GM23338 (cell line): ENCODE measurements around the gene OR4E1. TPM values are rescaled to one million over a fixed set of nuclear protein-coding genes. Genes with fewer than 3 reads are reported as not detected.

Source experiments
- ATAC-seq: fragments of 200-7000 bp; cut with Tn5 transposase; 3 replicates; pipeline ENCODE4 v1.9.1; 2020
- DNase-seq: peaks from one replicate; pipeline ENCODE4 v3.0.0-alpha.2; 2015; ENCODE audit warnings: low spot score
- H2AFZ ChIP-seq: fragments of 200-600 bp; sonication (generic); 2 replicates; pipeline ENCODE4 v1.8.0; 2016; ENCODE audit warnings: antibody characterized with exemption, mild to moderate bottlenecking, moderate library complexity
- H3F3A ChIP-seq: fragments of 200-600 bp; sonication (generic); replicated peaks from 2 replicates; pipeline ENCODE4 v1.8.0; 2017; ENCODE audit warnings: antibody characterized with exemption, mixed run types, low read depth
- H3K27ac ChIP-seq: fragments of 200-600 bp; sonication (generic); 2 replicates; pipeline ENCODE4 v1.6.1; 2016; ENCODE audit warnings: low read depth
- H3K27me3 ChIP-seq: fragments of 200-600 bp; sonication (generic); 2 replicates; pipeline ENCODE4 v1.8.0; 2016; ENCODE audit warnings: mild to moderate bottlenecking, mixed run types, moderate library complexity; ENCODE audit not compliant: insufficient read depth
- H3K36me3 ChIP-seq: fragments of 200-600 bp; sonication (generic); 2 replicates; pipeline ENCODE4 v1.8.0; 2016; ENCODE audit warnings: mild to moderate bottlenecking; ENCODE audit not compliant: insufficient read depth
- H3K4me1 ChIP-seq: fragments of 200-600 bp; sonication (generic); 2 replicates; pipeline ENCODE4 v1.8.0; 2016; ENCODE audit warnings: mild to moderate bottlenecking, moderate library complexity; ENCODE audit not compliant: insufficient read depth
- H3K4me2 ChIP-seq: fragments of 200-600 bp; sonication (generic); 2 replicates; pipeline ENCODE4 v1.7.1; 2017; ENCODE audit warnings: mixed run types
- H3K4me3 ChIP-seq: fragments of 200-600 bp; sonication (generic); 2 replicates; pipeline ENCODE4 v1.6.1; 2016; ENCODE audit warnings: mixed run types
- H3K79me2 ChIP-seq: fragments of 200-600 bp; sonication (generic); replicated peaks from 2 replicates; pipeline ENCODE4 v1.8.0; 2017; ENCODE audit warnings: mild to moderate bottlenecking; ENCODE audit not compliant: insufficient read depth
- H3K9me2 ChIP-seq: fragments of 200-600 bp; sonication (generic); 2 replicates; pipeline ENCODE4 v1.8.0; 2017; ENCODE audit not compliant: insufficient read depth
- H4K20me1 ChIP-seq: fragments of 200-600 bp; sonication (generic); replicated peaks from 2 replicates; pipeline ENCODE4 v1.8.0; 2017; ENCODE audit warnings: mild to moderate bottlenecking; ENCODE audit not compliant: insufficient read depth
- H3K27ac Mint-ChIP-seq: 2 replicates; pipeline ENCODE4 v1.8.0; 2020; ENCODE audit warnings: inconsistent platforms, mild to moderate bottlenecking, moderate library complexity, mixed read lengths
- H3K27me3 Mint-ChIP-seq: 3 replicates; pipeline ENCODE4 v1.8.0; 2022; ENCODE audit warnings: low read depth, mild to moderate bottlenecking, moderate library complexity, mixed read lengths, inconsistent platforms; ENCODE audit not compliant: insufficient read depth, poor library complexity
- H3K36me3 Mint-ChIP-seq: 3 replicates; pipeline ENCODE4 v1.8.0; 2021; ENCODE audit warnings: low read depth, mild to moderate bottlenecking, inconsistent platforms, moderate library complexity, mixed read lengths
- H3K4me1 Mint-ChIP-seq: 3 replicates; pipeline ENCODE4 v1.8.0; 2020; ENCODE audit warnings: mild to moderate bottlenecking, inconsistent platforms, mixed read lengths
- H3K4me3 Mint-ChIP-seq: 3 replicates; pipeline ENCODE4 v1.8.0; 2021; ENCODE audit warnings: moderate library complexity, mild to moderate bottlenecking, inconsistent platforms, mixed read lengths
- H3K9me3 Mint-ChIP-seq: 3 replicates; pipeline ENCODE4 v1.8.0; 2020; ENCODE audit warnings: moderate library complexity, mild to moderate bottlenecking, inconsistent platforms, mixed read lengths
- CREB1 ChIP-seq: fragments of 250-450 bp; sonication (Bioruptor Pico); IDR thresholded peaks from 2 replicates; pipeline ENCODE4 v1.5.0; 2020; ENCODE audit warnings: low read depth, mild to moderate bottlenecking, moderate library complexity
- CTCF ChIP-seq, 2 experiments: fragments of 200-600 bp in 1 of 2; sonication (generic) in 1 of 2; conservative IDR thresholded peaks; 2 replicates each; pipeline versions ENCODE4 v1.5.1 to v1.6.1; 2016 to 2017; ENCODE audit warnings: antibody characterized with exemption in 2 of 2, low read depth in 2 of 2, mild to moderate bottlenecking in 2 of 2, moderate library complexity in 1 of 2
- ETS1 ChIP-seq: IDR thresholded peaks from 2 replicates; pipeline ENCODE4 v1.6.1; 2016; ENCODE audit warnings: antibody characterized with exemption
- EZH2 ChIP-seq: fragments of 200-600 bp; sonication (generic); IDR thresholded peaks from one replicate; pipeline ENCODE4 v1.8.0; 2017; ENCODE audit warnings: antibody characterized with exemption, mild to moderate bottlenecking, low read depth; ENCODE audit not compliant: unreplicated experiment
- EZH2phosphoT487 ChIP-seq: fragments of 200-600 bp; sonication (generic); IDR thresholded peaks from one replicate; pipeline ENCODE4 v1.8.1; 2018; ENCODE audit warnings: antibody characterized with exemption; ENCODE audit not compliant: unreplicated experiment
- JUNB ChIP-seq: IDR thresholded peaks from one replicate; pipeline ENCODE4 v1.6.1; 2016; ENCODE audit warnings: antibody characterized with exemption; ENCODE audit not compliant: unreplicated experiment
- NANOG ChIP-seq: IDR thresholded peaks from 2 replicates; pipeline ENCODE4 v1.6.1; 2016; ENCODE audit warnings: antibody characterized with exemption, borderline replicate concordance
- POLR2AphosphoS5 ChIP-seq: IDR thresholded peaks from 2 replicates; pipeline ENCODE4 v1.6.1; 2016; ENCODE audit warnings: antibody characterized with exemption, low read depth
- REST ChIP-seq: IDR thresholded peaks from one replicate; pipeline ENCODE4 v1.6.1; 2018; ENCODE audit warnings: antibody characterized with exemption; ENCODE audit not compliant: unreplicated experiment
- STAT1 ChIP-seq: IDR thresholded peaks from one replicate; pipeline ENCODE4 v1.6.1; 2016; ENCODE audit warnings: antibody characterized with exemption; ENCODE audit not compliant: unreplicated experiment
- ZNF114 ChIP-seq: fragments of 250-450 bp; sonication (Bioruptor Pico); IDR thresholded peaks from 2 replicates; pipeline ENCODE4 v1.5.0; 2020; ENCODE audit warnings: mild to moderate bottlenecking, moderate library complexity
- ZNF331 ChIP-seq: fragments of 250-450 bp; sonication (Bioruptor Pico); IDR thresholded peaks from 2 replicates; pipeline ENCODE4 v1.5.0; 2020; ENCODE audit warnings: low read depth, mild to moderate bottlenecking, moderate library complexity
- ZNF462 ChIP-seq: fragments of 250-450 bp; sonication (Bioruptor Pico); IDR thresholded peaks from 2 replicates; pipeline ENCODE4 v1.5.0; 2020; ENCODE audit warnings: mild to moderate bottlenecking, moderate library complexity
- polyA plus RNA-seq: library from polyadenylated mRNA; unstranded; fragments of >200 nt; fragmentation: Nextera tagmentation; extraction: Ambion mirVana; gene quantifications from 2 replicates; pipeline ENCODE4 v1.2.1, GENCODE V29; 2016
- total RNA-seq: library from RNA; depleted of rRNA; stranded (reverse); fragments of >200 nt; shearing (Covaris generic); gene quantifications from 2 replicates; pipeline ENCODE4 v1.2.3, GENCODE V29; 2014

Gene OR4E1
- total and polyA plus RNA-seq, 2 experiments from 2014 or later, result not detected

GRCh38 chr14:21668377-21668776, 5.2 kb downstream of the OR4E1 start:
- no peak overlapping the region for H3K4me3 ChIP-seq
- H3K4me2 ChIP-seq, result no peak overlapping the region
- ATAC-seq (no peak), DNase-seq (no peak)
- Mint-ChIP-seq H3K4me3 (no peak overlapping the region), H3K9me3 (0 out of 3 replicates have a peak, but pooled peaks cover 2% of the 10 kb centered on the region), H3K36me3 (no peaks in the 10 kb centered on the region), H3K4me1 (peaks cover 5% of the 10 kb centered on the region; the same call in 2 of the 3 replicates), H3K27me3 (peaks cover 3% of the 10 kb centered on the region), H3K27ac (no peak overlapping the region)
- H4K20me1 ChIP-seq, result no peaks in the 10 kb centered on the region
- H3K36me3 ChIP-seq, result no peaks in the 10 kb centered on the region
- H3K9me2 ChIP-seq, result 0 out of 2 replicates have a peak, but pooled peaks cover under 1% of the 10 kb centered on the region
- TF ChIP-seq JUNB (no peak), ZNF114 (no peak), CTCF (conservative IDR thresholded peaks at IDR 0.05; ENCODE audit: low read depth in 2 of 2) (no peak), CREB1 (no peak), POLR2AphosphoS5 (no peak), NANOG (no peak), EZH2 (no peak), ZNF331 (CRISPR knock-in tag) (no peak), ETS1 (no peak), STAT1 (no peak), ZNF462 (CRISPR knock-in tag) (no peak), REST (no peak), EZH2phosphoT487 (no peak)
- no peaks in the 10 kb centered on the region for H3K79me2 ChIP-seq
- no peak overlapping the region for H3K27ac ChIP-seq
- no peaks in the 10 kb centered on the region for H3K27me3 ChIP-seq
- H3F3A ChIP-seq, result no peaks in the 10 kb centered on the region
- no peak overlapping the region for H2AFZ ChIP-seq
- no peaks in the 10 kb centered on the region for H3K4me1 ChIP-seq
